ENCODE data around the gene KDM2A. TPM values are rescaled to one million over a fixed set of nuclear protein-coding genes. Genes with fewer than 3 reads are reported as not detected.

KDM2A gene
- total RNA-seq, 2 donors from 2014 or later = 27.7 to 37.3 TPM

DNA sequence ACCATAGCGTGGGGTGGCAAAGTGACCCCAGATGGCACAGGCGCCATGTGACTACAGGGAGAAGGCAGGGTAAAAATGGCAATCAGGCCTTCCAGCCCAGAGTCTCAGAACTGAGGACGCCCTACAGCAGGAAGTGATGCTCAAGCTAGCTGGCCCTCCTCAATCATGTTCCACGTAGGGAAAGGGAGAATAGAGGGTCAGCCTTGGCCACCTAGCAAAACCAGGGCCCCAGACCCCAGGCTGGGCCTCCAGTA lies 169.1 kb downstream of the KDM2A start:
- H3K27me3 ChIP-seq = no peaks in the 10 kb centered on the region
- H3K27ac ChIP-seq = peak overlapping the region; percentile 90 to 92
- TF ChIP-seq, protein P1, sequence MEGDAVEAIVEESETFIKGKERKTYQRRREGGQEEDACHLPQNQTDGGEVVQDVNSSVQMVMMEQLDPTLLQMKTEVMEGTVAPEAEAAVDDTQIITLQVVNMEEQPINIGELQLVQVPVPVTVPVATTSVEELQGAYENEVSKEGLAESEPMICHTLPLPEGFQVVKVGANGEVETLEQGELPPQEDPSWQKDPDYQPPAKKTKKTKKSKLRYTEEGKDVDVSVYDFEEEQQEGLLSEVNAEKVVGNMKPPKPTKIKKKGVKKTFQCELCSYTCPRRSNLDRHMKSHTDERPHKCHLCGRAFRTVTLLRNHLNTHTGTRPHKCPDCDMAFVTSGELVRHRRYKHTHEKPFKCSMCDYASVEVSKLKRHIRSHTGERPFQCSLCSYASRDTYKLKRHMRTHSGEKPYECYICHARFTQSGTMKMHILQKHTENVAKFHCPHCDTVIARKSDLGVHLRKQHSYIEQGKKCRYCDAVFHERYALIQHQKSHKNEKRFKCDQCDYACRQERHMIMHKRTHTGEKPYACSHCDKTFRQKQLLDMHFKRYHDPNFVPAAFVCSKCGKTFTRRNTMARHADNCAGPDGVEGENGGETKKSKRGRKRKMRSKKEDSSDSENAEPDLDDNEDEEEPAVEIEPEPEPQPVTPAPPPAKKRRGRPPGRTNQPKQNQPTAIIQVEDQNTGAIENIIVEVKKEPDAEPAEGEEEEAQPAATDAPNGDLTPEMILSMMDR (IDR thresholded peaks at IDR 0.05) = no peak
- no peaks in the 10 kb centered on the region for H3K9me3 ChIP-seq
- no peak for DNase-seq (ENCODE audit: low spot score)
- peak overlapping the region; percentile 80 to 87 for H3K4me3 ChIP-seq
- H3K4me1 ChIP-seq = peaks cover 0 to 39% of the 10 kb centered on the region in 2 donors
- H3K36me3 ChIP-seq = peaks cover 50% of the 10 kb centered on the region

DNA sequence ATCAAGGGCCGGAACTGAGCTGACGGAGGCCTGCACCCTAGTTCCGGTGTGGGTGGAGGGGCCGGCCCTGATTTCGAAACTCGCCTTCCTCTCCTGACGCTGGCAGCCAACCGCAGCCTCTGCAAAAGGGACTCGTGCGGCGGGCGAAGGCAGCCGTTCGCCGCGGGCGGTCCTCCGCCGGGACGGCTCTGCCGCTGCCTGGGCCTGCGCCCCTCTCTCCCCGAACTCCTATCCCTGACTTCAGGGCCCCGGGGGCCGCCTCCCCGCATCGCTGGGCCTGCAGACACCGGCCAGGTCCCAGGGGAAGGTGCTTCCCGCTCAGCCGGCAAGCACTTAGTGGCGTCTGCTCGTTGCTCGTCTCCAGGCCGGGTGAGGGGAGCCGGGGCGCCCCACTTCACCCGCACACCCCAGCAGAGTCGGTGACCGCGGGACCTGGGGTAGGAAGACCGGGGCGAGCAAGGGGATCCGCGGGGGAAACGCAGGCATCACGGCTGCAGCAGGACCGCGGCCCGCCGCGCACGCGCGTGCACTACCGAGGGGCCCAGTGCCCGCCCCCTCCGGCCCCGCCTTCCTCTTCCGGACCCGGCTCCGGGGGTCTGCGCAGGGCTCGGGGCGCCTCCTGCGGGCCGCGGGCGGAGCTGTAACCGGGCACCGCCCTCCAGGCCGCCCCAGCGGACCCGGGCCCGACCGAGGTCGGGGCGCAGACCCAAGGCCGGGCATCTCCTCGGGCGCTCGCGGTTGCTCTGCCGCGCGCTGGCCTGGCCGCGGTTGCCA lies 169.6 kb downstream of the KDM2A start:
- DNase-seq (ENCODE audit: low spot score) = peak; percentile 94
- H3K27ac ChIP-seq = peak overlapping the region; percentile 90 to 92
- no peaks in the 10 kb centered on the region for H3K27me3 ChIP-seq
- no peaks in the 10 kb centered on the region for H3K9me3 ChIP-seq
- TF ChIP-seq, protein P1 (IDR thresholded peaks at IDR 0.05) = peak in 1 of 2 donors; percentile 66
- H3K4me3 ChIP-seq = peak overlapping the region; percentile 80 to 87
- H3K4me1 ChIP-seq = peaks cover 0 to 39% of the 10 kb centered on the region in 2 donors
- peaks cover 47% of the 10 kb centered on the region for H3K36me3 ChIP-seq

DNA sequence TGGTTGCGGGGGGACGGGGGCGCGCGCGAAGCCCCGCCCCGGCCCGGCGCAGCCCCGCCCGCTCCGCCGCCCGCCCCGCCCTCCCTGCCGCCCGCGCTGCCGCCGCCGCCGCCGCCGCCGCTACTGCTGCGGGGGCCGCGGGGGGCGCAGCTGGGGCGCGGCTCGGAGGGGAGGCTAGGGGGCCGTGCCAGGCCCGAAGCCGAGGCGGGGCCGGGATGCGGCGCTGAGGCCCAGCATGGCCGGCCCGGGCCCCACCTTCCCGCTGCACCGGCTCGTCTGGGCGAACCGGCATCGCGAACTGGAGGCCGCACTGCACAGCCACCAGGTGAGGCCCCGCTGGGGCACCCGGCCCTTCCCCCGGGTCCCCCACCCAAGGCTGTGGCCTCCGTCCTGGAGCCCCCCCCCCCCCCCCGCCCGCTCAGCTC lies 170.2 kb downstream of the KDM2A start, which contains the start of gene ANKRD13D:
ANKRD13D (plus strand) TSS at position 78 of the 425 bp plus-strand sequence; CDS start at position 236, 158 bp downstream.
- DNase-seq (ENCODE audit: low spot score) = no peak
- Histone ChIP-seq H3K4me3 (peak within 1 kb of the TSS; percentile 80 to 87), H3K36me3 (peaks cover 43% of the 10 kb centered on the region), H3K9me3 (no peaks in the 10 kb centered on the region), H3K4me1 (peaks cover 0 to 39% of the 10 kb centered on the region in 2 donors), H3K27me3 (no peaks in the 10 kb centered on the region), H3K27ac (peak within 1 kb of the TSS; percentile 90 to 92)
- TF ChIP-seq, protein P1 (IDR thresholded peaks at IDR 0.05) = no peak

DNA sequence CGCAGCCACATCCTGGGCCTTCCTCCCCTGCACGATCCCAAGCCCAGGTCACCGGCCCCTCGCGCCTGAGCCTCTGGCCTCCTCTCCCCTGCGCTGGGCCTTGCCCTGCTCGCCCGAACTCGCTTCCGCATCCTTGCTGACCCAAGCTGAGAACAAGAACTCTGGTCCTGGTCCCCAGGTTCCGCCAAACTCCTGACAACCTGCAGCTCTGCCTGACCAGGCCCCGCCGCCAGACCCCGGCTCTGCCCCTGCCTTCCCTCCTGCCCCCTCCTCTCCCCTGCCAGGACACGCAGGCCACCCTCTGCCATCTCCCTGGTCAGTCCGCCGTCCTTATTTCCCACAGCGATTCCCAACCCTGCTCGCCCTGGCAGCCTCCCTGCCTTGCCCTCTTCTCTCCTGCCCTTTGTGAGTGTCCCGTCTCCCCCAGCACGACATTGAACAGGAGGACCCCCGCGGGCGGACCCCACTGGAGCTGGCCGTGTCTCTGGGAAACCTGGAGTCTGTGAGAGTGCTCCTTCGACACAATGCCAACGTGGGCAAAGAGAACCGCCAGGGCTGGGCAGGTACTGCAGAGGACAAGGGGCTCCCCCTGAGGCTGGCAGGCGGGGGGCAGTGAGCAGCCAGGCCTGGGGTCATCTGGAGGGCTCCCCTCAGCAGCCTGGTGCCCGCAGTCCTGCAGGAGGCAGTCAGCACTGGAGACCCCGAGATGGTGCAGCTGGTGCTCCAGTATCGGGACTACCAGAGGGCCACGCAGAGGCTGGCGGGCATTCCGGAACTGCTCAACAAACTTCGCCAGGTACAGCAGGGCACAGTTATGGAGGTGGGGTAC lies 170.8 kb downstream of the KDM2A start:
- DNase-seq (ENCODE audit: low spot score) = no peak
- Histone ChIP-seq H3K36me3 (peaks cover 37% of the 10 kb centered on the region), H3K4me1 (peaks cover 0 to 39% of the 10 kb centered on the region in 2 donors), H3K4me3 (peak overlapping the region; percentile 80 to 87), H3K27me3 (no peaks in the 10 kb centered on the region), H3K9me3 (no peaks in the 10 kb centered on the region), H3K27ac (peak overlapping the region; percentile 81 to 92)
- TF ChIP-seq, protein P1 (IDR thresholded peaks at IDR 0.05) = no peak

DNA sequence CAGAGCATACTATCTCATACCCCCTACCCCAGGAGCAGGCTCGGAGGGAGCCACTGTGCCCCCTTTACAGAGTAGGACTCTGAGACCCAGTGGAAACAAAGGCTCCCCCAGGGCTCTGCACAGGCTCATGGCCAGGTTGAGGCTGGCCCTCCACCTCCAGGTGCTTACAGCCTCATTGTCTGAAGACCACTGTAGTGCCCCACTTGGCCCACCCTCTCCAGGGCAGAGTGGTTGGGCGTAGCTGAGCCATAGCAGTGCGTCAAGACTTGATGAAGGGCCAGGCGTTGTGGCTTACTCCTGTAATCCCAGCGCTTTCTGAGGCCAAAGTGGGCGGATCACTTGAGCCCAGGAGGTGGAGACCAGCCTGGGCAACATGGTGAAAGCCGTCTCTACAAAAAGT lies 171.7 kb downstream of the KDM2A start:
- H3K27me3 ChIP-seq = no peaks in the 10 kb centered on the region
- H3K4me1 ChIP-seq = peaks cover 0 to 39% of the 10 kb centered on the region in 2 donors
- peaks cover under 1 to 5% of the 10 kb centered on the region in 2 donors for H3K9me3 ChIP-seq
- TF ChIP-seq, protein P1 (IDR thresholded peaks at IDR 0.05) = no peak
- H3K36me3 ChIP-seq = peaks cover 27% of the 10 kb centered on the region
- peak overlapping the region; percentile 39 to 92 for H3K27ac ChIP-seq
- DNase-seq (ENCODE audit: low spot score) = no peak
- H3K4me3 ChIP-seq = no peak overlapping the region

Measured in right atrium auricular region (tissue), 2 donors.